Mucosa of stomach (tissue), 1 donor: ENCODE data around the gene ITFG1.
"Not testable (repeated sequence)": the region's sequence is repeated elsewhere in the genome, so short reads cannot be mapped to it uniquely, and the experiment has no call there.

Experiments
- H3K27me3 ChIP-seq: one replicate; pipeline ENCODE4 v1.7.0; 2013; ENCODE audit warnings: mild to moderate bottlenecking, low read length; ENCODE audit not compliant: control insufficient read depth, insufficient read depth
- H3K36me3 ChIP-seq: one replicate; pipeline ENCODE4 v1.7.0; 2013; ENCODE audit warnings: low read length; ENCODE audit not compliant: control insufficient read depth, insufficient read depth
- H3K4me1 ChIP-seq: one replicate; pipeline ENCODE4 v1.7.0; 2013; ENCODE audit warnings: mild to moderate bottlenecking, low read length; ENCODE audit not compliant: control insufficient read depth, insufficient read depth
- H3K4me3 ChIP-seq: one replicate; pipeline ENCODE4 v1.7.0; 2013; ENCODE audit warnings: low read length
- H3K9ac ChIP-seq: one replicate; pipeline ENCODE4 v1.7.0; 2013; ENCODE audit warnings: mild to moderate bottlenecking, low read length, moderate library complexity
- H3K9me3 ChIP-seq: one replicate; pipeline ENCODE4 v1.7.0; 2013; ENCODE audit warnings: mild to moderate bottlenecking, low read length, moderate library complexity; ENCODE audit not compliant: control insufficient read depth
- donor health status: Pancreatic carcinoma.

ITFG1 gene

GRCh38 chr16:47349029-47349428 lies 111.8 kb downstream of the ITFG1 start:
- not testable (repeated sequence) for H3K9me3 ChIP-seq, H3K27me3 ChIP-seq, H3K36me3 ChIP-seq, H3K4me3 ChIP-seq, H3K9ac ChIP-seq, H3K4me1 ChIP-seq

GRCh38 chr16:47347021-47347696 lies 113.7 kb downstream of the ITFG1 start:
- H3K36me3 ChIP-seq, H3K27me3 ChIP-seq, H3K9me3 ChIP-seq, H3K4me1 ChIP-seq, H3K9ac ChIP-seq, H3K4me3 ChIP-seq: not testable (repeated sequence)

- no peaks in the 10 kb centered on the region for H3K9me3 ChIP-seq
- H3K36me3 ChIP-seq, result no peaks in the 10 kb centered on the region
- H3K4me1 ChIP-seq, result no peaks in the 10 kb centered on the region
- H3K4me3 ChIP-seq, result no peak overlapping the region
- no peak overlapping the region for H3K9ac ChIP-seq
- no peaks in the 10 kb centered on the region for H3K27me3 ChIP-seq
These were observed 118.8 kb downstream of the ITFG1 start for GRCh38 chr16:47342055-47342454.

GRCh38 chr16:47330562-47330961 lies 130.3 kb downstream of the ITFG1 start:
- H3K9ac ChIP-seq, H3K4me3 ChIP-seq, H3K9me3 ChIP-seq, H3K4me1 ChIP-seq, H3K36me3 ChIP-seq, H3K27me3 ChIP-seq: not testable (repeated sequence)

GRCh38 chr16:47324309-47324708 lies 136.6 kb downstream of the ITFG1 start:
- not testable (repeated sequence) for H3K4me3 ChIP-seq, H3K4me1 ChIP-seq, H3K9ac ChIP-seq, H3K9me3 ChIP-seq, H3K36me3 ChIP-seq, H3K27me3 ChIP-seq

GRCh38 chr16:47323241-47323640 lies 137.6 kb downstream of the ITFG1 start:
- Histone ChIP-seq H3K27me3 (no peaks in the 10 kb centered on the region), H3K9me3 (no peaks in the 10 kb centered on the region), H3K9ac (no peak overlapping the region), H3K36me3 (no peaks in the 10 kb centered on the region), H3K4me1 (no peaks in the 10 kb centered on the region), H3K4me3 (no peak overlapping the region)

GRCh38 chr16:47320546-47321310 lies 140.1 kb downstream of the ITFG1 start:
- Histone ChIP-seq H3K4me3 (no peak overlapping the region), H3K4me1 (no peaks in the 10 kb centered on the region), H3K27me3 (no peaks in the 10 kb centered on the region), H3K9me3 (no peaks in the 10 kb centered on the region), H3K9ac (no peak overlapping the region), H3K36me3 (no peaks in the 10 kb centered on the region)

- Histone ChIP-seq H3K36me3 (no peaks in the 10 kb centered on the region), H3K9ac (no peak overlapping the region), H3K4me1 (no peaks in the 10 kb centered on the region), H3K4me3 (no peak overlapping the region), H3K27me3 (no peaks in the 10 kb centered on the region), H3K9me3 (no peaks in the 10 kb centered on the region)
These were observed 143.2 kb downstream of the ITFG1 start for GRCh38 chr16:47317465-47318240.

GRCh38 chr16:47316442-47317015 lies 144.3 kb downstream of the ITFG1 start:
- no peaks in the 10 kb centered on the region for H3K27me3 ChIP-seq
- H3K9ac ChIP-seq, result no peak overlapping the region
- no peaks in the 10 kb centered on the region for H3K4me1 ChIP-seq
- no peaks in the 10 kb centered on the region for H3K36me3 ChIP-seq
- H3K9me3 ChIP-seq, result no peaks in the 10 kb centered on the region
- H3K4me3 ChIP-seq, result no peak overlapping the region

GRCh38 chr16:47311738-47312505 lies 148.9 kb downstream of the ITFG1 start:
- H3K9ac ChIP-seq, result no peak overlapping the region
- H3K4me3 ChIP-seq, result no peak overlapping the region
- H3K9me3 ChIP-seq, result no peaks in the 10 kb centered on the region

GRCh38 chr16:47310792-47311211 lies 150.1 kb downstream of the ITFG1 start:
- no peaks in the 10 kb centered on the region for H3K9me3 ChIP-seq
- H3K4me3 ChIP-seq, result no peak overlapping the region
- no peak overlapping the region for H3K9ac ChIP-seq
- no peaks in the 10 kb centered on the region for H3K27me3 ChIP-seq
- no peaks in the 10 kb centered on the region for H3K4me1 ChIP-seq
- no peaks in the 10 kb centered on the region for H3K36me3 ChIP-seq

More at GRCh38 chr16:47311738-47312505, 148.9 kb downstream of the ITFG1 start:
- Histone ChIP-seq H3K36me3 (no peaks in the 10 kb centered on the region), H3K4me1 (no peaks in the 10 kb centered on the region), H3K27me3 (no peaks in the 10 kb centered on the region)
